Stimulated activated CD4-positive, alpha-beta T cell treated with anti-CD3 and anti-CD28 coated beads, Interleukin-1b, Interleukin-23, amount 100 ng/mL, for 48 hours (primary cell): ENCODE measurements around the gene FHIT.

Experiments used
- DNase-seq: peaks from one replicate; pipeline ENCODE4 v3.0.0-alpha.2; 2020

The FHIT gene

DNA sequence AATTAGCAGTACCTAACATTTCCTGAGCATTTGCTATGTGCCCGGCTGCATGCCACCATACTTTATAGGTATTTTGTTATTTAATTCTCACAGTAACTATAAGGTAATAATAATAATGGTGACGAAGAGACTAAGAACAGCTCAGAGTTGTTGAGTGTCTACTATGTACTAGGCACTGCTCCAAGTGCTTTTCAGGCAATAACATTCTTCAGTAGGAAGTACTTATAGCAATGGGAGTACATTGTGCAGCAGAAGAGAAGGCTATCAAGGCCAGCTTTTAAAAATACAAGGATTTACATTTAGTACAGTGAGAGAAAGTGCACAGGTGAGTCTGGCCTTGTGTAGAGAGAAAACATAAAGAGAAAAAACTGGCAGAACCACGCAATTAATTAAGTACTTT, 647.4 kb downstream of the FHIT start:
- DNase-seq: no peak

DNA sequence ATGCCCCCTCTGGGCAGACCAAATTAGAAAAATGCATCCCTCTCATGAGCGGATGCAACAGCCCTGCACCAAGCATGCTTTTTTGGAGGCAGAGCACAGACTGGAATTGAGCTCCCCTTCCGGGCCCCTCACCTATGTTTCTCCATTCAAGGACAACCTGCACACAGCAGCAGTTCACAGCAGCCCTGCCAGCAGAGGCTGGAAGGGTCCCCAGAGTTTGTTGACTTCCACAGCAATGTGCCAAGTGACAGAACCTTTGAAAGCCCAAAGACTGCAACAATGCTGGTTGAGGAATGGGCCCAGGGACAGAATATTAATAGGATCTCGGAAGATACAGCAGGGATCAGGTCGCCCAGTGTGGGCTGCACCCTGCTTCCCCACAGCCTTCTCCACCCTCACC, 650.4 kb downstream of the FHIT start:
- DNase-seq: no peak

DNA sequence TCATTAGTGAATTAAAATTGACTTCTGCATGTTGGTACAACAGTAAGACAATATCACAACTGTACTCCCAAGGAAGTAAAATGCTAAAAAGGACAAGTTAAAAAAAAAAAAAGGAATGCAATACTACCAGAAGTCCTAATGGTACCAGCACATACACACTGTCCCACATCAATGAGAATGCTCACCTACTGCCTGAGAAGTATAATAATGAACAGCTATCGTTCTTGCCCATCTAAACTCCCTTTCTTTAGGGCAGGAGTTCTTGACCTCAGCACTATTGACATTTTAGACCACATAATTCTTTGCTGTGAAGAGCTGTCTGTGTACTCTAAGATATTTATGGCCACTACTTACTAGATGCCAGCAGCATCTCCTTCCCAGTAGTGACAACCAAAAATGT, 651.7 kb downstream of the FHIT start:
- DNase-seq: no peak

DNA sequence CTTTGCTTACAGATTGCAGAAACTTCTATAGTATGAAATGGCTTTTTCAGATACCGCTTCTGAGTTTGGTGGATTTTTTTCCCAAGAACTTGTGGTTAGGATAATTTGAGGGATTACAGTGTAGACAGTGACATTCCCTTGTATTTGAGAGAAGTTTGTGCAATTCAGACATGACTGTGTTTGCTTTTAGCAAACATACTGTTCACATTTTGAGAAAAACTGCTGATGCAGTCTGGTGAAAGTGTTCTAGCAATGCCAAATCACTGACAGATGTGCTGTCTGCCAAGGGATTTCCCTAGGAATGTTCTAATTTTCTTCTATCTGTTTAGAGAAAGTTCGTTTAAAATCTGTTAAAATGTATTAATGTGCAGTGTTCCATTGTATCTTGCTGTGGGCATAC, 652.6 kb downstream of the FHIT start:
- DNase-seq: no peak

DNA sequence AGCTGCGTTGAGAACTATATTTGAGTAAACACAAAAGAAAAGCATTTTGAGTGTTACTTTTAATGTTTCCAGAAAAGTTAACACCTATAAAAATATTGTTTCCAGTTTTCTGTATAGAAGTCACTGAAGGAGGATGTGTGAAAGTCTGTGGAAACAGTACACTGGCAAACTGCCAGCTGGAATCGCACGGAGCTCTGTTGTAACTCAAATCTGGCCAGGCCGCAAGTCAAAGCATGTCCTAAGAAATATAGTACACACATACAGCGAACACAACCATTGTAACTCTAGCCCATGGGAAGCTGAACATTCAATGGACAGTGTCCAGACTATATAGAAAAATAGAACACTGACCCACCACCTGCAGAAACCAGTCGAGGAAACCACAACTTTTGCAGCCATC, 657.2 kb downstream of the FHIT start:
- no peak for DNase-seq

DNA sequence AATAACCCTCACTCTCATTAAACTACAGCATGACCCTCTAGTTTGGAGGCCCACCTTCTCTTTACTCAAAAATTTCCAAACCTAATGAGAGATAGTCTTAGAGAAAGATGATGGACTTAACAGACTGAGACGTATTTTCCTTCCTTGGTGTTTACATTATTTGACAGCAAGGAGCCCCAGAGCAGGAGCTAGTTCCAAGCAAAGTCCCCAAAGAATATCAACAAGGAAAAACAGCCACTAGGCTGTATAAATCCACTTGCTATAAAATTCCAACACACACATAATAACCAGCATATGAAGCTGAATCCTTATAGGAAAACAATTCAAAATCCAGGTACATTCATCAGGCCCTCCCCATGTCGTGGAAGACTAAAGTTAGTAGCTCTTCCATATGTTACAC, 660.0 kb downstream of the FHIT start:
- no peak for DNase-seq

DNA sequence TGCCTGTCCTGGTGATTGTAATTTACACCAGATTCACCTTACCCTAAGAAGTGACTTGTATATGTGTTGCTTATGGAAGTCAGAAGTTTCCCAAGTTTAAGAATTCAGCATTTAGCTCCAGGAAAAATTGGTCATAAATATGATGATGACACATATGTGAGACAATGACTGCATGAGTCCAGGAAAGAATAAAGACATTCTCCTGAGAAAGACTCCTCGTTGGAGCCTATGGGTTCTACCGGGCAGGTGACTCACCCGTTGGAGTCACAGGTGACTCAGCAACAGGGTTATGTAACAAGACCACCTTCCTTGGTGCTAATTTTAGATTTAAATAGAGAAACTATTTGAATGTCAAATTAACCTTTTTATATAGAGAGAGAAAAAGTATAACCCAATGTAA, 662.4 kb downstream of the FHIT start:
- DNase-seq: no peak

DNA sequence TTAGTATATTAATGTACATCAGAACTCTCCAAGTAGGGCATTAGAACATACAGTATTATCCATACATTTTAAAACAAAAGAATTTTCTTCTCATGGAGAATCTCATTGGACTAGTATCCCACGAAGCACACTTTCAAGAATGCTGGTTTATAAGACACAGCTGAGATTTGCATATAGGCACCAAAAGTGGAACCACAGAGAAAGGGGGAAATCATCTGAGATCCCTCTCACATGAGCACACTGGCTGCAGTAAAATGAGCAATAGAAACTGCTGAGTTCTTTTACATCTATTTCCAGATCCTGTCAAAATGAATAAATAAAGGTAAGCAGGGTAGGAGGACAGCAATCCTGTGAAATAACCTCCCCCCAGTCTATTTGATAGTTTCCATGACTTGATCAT, 665.3 kb downstream of the FHIT start:
- DNase-seq: no peak

DNA sequence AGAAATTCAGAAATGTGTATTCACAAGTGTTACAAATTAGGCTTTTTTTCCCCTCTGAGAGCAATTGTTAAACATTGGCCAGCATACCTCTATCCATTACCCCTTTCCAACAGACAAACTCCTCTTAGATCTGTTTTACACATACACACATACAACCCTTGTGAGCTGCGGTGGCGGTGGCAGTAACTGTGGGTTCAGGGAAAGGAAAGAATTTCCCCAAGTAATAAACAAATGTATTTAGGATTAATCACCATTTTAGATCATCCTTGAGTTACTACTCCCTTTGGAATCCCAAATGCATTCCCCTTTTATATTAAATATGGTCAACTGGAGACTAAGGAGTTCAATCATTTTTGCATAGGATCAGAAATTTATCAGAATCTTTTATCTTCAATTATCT, 667.0 kb downstream of the FHIT start:
- no peak for DNase-seq

DNA sequence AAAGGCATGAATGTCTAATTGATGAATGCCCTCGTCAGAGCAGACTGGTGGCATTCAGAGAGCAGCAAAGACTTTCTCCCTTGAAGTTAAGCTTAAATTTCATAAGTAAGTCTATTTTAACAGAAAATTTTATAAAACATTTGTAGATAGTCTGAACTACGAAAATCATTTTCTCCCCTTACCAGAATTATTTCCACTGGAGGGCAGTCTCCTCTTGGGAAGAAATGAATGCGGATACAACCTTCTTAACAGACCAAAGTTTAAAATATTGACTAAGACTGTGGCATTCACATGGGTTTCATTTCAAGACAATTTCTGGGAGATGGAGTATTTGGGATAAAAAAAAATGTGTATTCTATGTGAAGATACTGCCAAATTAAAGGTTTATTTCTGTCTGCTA, 669.0 kb downstream of the FHIT start:
- DNase-seq: no peak

DNA sequence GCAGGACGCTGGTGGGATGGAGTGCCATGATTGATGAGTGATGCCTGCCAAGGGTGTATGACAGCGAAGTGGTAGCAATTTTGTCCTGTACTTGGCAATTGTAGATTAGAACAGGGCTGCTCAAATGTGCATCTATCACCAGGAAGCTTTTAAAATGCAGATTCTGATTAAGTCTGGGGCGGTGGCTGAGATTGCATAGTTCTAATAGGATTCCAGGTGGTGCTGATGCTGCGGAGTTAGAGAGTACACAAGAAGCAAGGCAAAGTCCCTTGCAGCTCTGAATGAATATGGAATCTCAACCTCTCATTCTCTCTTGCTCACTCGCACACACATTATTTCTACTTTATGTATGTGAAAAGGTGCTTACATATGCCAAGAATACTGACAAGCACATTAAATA, 670.4 kb downstream of the FHIT start:
- no peak for DNase-seq

DNA sequence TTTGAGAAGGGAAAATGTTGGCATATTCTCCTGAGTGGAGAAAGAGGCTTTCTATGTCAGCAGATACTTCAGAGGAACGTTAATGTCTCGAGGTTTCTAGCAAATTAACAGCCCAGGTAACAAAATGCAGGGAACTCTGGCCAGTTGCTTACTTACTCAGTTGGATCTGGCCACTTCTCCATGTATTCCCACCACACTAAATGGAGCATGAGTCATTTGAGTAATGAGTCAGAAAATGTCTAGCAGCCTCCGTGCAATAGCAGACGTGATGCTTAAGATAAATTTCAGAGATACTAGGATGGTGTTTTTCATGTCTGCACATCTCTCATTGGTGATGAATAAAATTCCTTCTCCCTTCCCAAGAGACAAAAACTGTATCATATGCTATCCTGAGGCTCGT, 671.5 kb downstream of the FHIT start:
- no peak for DNase-seq

DNA sequence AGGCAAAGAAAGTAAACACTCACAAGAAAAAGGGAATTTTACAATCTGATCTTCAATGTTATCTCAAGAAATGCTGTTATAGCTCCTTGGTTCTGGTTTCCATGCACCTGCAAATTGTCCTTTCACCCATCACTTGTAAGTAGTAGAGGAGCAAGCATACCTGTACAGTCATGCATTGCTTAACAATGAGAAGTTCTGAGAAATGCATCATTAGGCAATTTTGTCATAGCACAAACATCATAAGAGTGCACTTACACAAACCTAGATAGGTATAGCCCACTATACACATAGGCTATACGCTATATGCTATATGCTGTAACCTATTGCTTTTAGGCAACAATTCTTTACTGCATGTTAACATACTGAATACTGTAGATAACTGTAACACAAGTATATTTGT, 672.3 kb downstream of the FHIT start:
- DNase-seq: no peak

DNA sequence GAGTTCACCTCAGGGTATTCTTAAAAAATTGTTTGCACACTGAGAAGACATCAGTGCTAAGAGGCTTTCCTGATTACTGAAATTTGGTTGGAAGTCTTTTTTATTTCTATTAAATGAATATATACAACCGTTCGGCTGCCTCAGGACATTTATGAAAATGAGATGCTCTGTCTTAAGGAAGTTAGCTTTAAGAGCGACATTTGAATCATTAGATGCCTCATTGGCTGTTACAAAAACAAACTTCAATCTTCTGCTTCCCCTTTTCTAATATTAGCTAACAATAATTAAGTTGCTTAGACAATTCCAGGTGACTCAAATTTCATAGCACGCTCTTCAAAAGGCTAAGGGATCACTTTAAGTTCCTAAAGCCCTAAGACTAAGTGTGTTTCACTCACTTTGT, 673.7 kb downstream of the FHIT start:
- DNase-seq: no peak

DNA sequence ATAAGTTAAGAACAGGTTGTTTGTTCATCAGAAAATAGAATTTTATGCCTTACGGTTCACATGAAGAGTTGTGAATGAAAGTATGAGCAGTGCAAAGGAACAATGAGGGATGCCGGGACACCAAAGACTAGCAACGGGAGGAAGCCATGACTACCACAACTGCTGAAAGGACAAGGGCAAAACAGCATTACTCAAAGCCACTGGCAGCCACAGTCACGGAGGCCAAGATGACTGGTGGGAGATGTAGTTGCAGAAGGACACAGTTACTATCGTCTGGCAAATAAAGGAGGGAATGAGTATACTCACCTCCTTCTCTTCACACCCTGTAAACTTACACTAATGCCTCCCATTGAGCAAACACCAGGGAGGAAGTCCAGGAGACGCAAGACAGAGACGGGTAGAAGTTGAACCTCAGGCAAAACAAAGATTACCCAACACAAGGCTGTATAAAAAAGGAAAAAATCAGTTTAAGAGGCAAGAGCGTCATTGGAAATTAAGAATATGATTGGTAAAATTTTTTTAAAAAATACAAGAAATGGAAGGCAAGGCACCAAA, 675.5 kb downstream of the FHIT start:
- DNase-seq: no peak

DNA sequence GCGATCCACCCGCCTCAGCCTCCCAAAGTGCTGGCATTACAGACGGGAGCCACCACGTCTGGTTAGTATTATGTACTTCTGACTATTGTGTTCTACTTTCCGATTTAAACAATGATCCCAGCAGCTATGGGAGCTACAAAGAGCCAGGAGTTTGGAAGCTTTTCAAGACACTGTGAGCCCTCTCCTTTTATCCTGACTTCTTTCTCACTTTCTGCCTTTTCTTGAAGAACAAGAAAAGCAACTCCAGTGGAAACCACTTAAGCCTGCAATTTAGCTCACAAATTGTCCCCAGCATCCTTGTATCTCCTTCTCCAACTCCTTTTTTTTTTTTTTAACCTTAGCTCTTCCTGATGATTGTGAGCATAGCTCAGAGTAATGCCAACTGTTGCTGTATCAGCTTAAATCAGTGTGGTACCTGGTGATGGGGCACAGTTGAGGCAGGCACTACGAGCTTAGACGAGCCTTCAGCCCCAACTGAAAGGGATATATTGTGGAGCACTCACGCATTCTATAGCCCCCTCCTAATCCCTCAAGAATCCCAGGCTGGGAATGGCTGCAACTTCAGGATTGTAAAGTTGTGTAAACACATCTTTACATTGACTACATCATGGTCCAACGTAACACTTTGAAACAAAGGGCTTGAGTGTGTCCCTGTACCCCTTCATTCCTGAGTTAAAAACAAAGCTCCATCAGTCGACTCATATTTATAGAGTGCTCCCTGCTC, 677.0 kb downstream of the FHIT start:
- DNase-seq: no peak

DNA sequence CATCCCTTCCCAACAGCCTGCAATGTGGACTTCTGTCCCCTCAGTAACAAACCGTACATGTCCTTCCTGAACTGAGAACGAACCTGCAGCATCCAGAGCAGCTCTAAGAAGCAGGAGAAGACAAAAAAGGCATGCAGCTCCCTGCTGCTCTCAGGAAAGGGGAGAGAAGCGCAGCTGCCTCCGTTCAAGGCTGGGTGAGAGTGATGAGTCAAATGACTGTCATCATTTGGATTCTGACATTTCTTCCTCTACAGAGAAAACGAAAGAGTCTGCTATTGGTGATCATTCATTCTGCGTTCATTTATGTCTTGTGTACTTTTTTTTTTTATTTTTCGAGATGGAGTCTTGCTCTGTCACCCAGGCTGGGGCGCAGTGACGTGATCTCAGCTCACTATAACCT, 677.8 kb downstream of the FHIT start:
- no peak for DNase-seq

DNA sequence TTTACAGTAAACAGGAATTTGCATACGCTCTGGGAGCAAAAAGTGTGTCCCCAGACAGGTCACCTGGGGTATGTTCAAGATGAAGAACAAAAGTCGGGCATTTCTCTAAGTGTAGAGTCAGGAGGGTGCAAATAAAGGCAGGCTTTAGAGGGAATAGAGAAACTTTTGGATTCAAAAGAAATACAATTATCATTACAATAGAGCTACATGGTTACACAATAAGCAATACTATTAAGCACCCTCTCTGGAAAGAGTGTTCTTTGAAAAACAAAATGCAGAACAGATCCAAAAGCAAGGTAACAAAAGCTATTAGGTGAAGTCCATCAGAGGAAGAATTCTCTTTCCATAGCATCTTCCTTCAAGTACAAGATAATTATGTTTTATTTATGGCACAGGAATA, 679.7 kb downstream of the FHIT start:
- DNase-seq: no peak

DNA sequence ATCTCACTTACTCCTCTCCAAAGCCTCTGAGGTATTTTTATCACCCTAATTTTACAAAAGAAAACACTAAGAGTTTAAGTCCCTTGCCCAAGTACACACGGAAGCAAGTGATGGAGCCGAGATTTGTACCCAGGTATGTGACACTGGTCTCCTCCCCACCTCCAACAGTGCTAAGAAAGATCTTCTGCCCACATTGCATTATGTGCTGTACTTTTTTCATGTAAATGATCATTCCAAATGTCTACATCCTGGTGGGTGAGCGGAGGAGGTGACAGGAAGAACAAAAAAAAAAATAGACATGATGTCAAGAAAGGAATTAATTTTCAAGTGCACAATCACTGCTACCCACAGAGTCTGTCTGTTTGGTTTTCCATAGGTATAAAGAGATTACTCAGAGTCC, 694.1 kb downstream of the FHIT start:
- DNase-seq: no peak

DNA sequence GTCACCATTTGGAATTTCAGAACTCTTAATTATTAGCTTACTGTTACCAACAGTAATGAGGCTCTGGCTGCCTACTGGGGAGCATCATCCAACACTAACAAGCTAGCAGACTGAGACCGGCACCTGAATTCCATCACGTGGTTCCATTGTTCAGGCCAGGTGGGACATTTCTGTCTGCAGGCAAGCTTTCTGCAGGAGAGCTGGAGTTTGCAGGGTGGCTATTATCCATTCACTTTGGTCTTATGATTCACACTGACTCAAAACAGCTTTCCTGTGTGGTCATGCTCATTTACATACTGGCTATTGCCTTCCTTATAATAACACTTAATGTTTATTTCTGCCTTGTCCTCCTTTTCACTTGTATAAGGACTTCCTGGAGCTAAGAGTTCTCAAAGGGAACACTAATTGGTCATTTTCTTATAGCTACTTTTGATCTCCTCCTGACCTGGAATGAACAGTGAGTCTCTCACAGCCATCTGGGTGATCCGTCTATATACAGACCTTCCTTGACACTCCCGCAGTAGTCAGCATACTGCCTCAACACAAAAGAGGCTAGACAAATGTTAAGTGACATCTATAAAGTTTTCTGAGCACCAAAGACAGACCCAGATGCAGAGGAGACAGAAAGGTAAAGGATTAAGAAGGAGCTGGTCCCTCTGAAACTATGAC, 695.4 kb downstream of the FHIT start:
- no peak for DNase-seq

DNA sequence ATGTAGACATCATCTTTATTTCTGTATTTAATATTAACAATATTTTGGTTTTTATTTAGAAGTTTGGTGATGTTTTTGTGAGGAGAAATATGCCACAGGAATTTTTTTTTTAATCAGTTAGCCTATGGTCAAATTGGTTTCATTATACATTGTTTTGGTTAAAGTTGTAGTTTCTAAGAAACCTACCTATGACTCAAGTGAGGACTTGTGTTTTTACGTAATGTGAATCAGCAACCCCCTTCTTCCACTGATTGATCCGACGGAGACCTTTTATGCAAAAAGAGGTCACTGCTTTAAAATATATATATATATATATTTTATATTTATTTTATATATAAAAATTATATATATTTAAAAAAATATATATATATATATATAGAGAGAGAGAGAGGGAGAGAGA, 698.1 kb downstream of the FHIT start:
- DNase-seq: no peak

DNA sequence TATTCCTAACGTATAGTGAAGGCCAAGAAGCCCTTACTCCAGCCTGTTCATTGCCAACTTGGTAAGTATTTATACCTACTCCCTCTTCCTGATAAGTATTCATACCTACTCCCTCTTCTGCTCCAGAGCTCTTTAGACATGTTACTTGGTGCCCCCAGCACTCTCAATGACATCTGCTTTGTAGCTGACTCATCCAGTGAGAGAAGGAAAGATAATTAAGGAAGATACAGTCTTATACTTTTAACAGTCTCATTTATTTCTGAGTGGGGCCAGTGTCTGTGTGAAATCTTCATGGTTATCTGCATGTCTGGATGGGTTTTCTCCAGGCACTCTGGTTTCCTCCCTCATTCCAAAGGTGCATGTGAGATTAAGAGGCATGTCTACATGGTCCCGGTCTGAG, 698.7 kb downstream of the FHIT start:
- DNase-seq: no peak

DNA sequence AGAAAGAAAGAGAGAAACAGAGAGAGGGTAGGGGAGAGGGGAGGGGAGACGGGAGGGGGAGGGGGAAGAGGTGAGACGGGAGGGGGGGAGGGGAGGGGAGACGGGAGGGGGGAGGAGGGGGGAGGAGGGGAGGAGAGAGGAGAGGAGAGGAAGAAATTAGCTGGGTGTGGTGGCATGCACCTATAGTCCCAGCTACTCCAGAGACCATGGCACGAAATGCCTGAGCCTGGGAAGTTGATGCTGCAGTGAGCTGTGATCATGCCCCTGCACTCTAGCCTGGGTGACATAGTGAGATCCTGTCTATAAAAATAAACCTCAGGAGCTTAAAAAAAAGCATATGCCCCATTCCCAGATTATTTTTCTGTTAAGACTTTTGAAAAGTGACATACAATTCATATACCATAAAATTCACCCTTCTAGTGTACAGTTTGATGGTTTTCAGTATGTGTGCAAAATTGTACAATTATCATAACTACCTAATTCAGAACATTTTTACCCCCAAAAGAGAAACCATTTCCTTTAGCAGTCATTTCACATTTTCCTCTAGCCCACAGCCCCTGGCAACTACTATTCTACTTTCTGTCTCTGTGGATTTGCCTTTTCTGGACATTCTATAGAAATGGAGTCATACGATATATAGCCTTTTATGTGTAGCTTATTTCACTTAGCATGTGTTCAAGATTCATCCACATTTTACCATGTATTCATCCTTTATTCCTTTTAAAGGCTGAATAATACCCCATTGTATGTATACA, 699.6 kb downstream of the FHIT start:
- no peak for DNase-seq

DNA sequence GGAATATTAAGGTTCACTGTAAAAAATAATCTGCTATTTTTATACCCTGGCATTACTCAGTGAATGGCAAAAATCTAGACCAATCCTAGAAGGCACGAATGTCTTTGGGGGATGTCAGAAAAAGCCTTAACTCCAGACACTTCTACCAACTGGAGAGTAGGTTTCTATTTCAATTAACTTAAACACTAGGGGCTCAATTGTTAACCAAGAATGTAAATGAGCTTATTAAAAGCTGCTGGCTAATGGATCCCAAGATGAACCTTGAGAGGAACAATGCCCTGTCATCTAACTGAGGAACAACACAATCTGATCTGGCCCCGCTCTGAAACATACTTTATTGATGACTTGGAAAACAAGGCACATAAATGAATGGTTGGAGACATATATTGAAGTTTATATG, 701.4 kb downstream of the FHIT start:
- DNase-seq: no peak
